NCI-H1694 (cell line): ENCODE measurements around the gene SYNDIG1.

Source experiments
- DNase-seq: peaks from one replicate; lab custom pipeline; 2025; lab: John Stamatoyannopoulos, UW

Gene SYNDIG1

DNA sequence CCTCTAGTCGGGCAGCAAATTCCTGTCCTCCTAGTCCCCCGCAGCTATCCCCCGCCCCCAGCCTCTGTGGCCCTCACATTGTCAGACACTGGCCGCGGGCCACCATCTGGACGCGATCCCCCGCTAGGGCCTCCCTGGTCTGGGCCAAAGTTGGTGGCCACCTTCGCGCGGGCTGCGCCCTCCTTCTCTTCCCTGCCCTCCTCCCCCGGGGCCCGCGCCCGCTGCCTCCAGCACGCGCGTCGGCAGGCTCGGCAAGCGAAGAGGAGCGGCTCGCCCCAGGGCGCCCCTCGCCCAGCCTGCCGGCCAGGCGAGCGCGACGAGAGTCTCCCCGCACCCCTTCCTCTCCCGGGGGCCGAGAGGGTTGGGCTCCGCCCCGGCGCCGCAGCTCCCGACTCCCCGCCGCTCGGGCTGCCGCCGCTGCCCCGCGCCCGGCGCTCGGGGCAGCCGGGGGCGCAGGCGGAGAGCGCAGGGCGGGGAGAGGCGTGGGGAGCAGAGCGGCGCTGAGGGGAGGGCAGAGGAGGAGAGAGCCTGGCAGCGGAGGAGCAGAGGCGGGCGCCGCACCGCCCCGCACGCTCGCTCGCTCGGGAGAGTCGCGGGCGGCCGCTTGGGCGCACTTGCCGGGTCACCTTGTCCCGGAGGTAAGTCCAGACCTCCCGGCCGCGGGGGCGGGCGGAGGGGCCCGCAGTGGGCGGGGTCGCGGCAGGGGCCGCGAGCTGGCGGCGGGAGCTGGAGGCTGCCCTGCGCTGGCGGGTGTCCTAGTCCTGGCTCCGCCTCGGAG, at the start of gene SYNDIG1:
SYNDIG1 (plus strand) TSS at position 514 of the 778 bp plus-strand sequence. CDS start 73,469 bp downstream, outside the sequence.
- DNase-seq = no peak

DNA sequence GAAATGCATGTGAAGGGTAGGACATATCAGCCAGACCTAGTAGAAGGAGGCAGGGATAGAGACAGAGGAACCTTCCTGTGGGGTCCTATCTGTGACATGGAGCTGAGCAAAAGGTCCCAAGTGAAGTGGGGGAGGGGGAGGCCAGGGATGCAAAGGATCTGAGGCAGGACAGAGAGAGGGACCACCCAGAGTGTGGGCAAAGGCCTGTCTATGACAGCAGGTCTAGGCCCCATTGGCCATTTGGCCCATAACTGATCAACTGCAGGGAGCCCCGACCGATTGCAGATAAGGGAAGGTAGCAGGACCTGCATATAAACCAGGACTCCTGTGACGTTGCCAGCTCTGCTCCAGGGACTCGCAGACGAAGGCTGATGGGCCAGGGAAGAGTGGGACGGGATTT, 49.6 kb upstream of the SYNDIG1 start:
- no peak for DNase-seq

DNA sequence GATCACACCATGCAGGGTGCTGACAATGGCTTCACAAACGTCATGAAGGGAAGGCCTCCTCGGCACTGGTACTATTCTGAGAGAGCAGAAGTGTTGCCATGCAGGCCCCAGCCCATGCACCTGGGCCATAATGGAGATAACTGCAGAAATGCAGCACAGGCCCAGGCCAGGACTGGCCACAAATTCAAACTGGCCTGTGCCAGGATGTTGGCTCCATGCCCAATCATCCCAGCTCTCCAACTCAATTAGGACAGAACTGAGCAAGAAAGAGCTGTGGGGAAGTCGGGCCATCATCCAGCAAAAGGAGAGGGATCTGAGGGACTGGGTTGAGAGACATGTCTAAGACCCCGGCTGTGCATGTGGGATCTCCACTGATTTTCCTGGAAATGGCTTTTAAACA, 48.9 kb upstream of the SYNDIG1 start:
- no peak for DNase-seq

DNA sequence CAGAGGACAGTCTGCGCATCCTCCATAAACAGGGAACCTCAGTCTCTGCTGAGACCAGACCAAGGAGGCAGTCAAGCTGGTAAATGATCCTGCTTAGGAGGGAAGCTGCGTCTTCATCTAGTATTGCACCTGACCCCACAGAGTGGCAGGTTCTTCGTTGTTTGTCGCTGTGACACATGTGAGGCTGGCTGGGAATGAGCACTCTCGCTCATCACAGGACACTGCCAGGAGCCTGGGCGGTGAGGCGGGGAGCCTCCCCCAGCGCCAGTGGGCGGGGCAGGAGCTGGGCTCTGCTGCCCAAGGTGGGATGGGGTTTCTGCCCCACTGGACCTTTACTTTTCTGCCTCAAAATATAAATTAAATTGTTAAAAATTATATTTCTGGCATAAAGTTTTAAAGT, 48.4 kb upstream of the SYNDIG1 start:
- no peak for DNase-seq

DNA sequence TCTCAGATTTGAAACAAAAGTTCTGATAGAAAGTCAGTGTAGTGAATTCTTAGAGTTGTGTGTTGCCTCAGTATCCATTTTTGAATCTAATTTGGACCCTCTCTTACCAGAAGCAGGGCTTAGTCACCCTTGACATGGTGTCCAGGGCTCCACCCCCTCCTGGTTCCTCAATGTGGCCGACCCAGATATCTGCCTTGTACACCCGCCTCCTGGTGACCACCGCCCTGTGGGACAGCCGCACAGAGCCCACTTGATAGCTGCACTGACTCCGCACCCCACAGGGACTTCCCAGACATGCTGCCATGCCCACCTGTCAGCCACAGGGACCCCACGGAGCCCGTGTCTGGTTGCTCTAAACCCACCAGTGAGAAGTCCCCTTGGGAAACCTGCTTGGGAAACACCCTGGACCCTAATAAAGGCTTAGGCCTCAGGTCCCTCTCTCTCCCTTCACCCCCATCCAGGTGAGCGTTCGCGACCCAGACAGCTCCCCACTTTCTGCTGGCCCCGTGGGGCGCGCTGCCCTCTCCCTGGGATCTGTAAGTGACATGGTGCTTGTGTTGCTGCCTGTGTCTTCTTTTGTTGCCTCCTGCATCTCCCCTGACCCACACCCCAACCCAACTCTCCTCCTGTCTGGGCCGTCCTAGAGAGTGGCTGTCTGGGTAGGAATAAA, 47.2 kb upstream of the SYNDIG1 start:
- no peak for DNase-seq

DNA sequence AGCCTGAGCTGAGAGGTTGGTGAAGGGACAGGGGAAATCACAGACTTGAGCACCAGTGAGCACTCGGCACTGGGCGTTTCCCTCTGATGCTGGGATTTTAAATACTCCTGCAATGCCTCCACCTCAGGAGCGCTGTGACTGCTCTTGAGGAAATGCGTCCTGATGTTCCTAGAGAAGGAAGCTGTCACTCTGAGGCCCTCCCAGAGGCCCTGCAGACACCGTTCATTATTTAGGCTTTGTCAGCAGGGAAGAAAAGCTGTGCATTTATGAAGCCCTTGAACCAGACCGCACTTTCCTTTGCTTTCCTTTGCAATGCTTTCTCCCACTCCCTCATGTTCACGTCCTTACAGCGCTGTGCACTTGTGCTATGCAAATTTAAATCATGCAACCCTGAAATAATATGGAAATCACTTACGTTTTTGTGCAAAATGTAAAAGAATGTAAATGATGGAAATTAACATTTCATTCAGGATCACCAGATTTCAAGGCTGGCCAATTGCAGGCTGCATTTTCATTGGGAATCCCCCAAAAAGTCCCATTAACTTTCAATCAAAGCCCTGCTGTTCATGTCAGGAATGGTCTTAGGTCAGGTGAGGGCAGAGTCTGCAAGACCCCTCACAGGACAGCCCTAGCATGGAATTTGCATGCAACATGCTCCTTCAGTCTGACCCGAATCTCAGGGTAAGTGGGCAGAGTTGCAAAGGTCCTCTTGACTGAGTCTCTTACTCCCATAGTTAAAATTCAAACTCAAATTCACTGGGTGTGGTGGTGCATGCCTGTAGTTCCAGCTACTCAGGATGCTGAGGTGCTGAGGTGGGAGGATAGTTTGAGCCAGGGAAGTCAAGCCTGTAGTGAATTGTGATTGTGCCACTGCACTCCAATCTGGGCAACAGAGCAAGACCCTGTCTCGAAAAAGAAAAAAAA, 45.8 kb upstream of the SYNDIG1 start:
- no peak for DNase-seq

DNA sequence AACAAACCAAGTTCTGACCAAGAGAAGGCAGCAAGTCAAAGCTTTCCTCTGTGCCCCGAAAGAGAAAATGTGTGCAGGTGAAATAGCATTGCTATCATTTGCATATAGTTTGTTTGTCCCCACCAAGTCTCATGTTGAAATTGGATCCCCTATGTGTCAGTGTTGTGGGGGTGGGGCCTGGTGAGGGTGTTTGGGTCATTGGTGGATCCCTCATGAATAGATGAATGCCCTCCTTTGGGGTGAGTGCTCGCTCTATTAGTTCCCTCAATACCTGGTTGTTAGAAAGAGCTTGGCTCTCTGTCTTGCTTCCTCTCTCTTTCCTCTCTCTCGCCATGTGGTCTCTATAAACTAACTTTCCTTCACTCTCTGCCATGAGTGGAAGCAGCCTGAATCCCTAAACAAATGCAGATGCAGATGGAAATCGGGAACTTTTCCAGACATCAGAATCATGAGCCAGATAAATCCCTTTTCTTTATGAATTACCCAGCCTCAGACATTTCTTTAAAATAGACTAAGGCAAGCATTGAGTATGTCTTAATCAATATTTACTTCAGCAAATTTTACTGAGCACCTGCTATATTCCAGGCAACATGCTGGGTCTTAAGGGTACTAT, 43.8 kb upstream of the SYNDIG1 start:
- DNase-seq = no peak

DNA sequence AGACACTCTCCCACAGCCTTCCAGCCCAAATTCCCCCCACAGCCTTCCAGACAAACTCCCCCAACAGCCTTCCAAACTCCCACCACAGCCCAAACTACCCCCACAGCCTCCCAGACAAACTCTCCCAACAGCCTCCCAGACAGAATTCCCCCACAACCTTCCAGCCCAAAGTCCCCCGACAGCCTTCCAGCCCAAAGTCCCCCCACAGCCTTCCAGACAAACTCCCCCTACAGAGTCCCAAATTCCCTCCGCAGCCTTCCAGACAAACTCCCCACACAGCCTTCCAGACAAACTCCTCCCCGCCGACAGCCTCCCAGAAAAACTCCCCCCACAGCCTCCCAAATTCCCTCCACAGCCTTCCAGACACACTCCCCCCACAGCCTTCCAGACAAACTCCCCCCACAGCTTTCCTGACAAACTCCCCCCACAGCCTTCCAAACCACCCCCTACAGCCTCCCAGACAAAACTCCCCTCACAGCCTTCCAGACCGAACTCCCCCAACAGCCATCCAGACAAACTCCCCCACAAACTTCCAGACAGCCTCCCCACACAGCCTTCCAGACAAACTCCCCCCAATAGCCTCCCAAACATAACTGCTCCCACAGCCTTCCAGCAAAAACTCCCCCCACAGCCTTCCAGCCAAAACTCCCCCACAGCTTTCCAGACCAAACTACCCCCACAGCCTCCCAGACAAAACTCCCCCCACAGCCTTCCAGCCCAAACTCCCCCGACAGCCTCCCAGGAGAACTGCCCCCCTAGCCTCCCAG, 38.0 kb upstream of the SYNDIG1 start:
- DNase-seq = no peak

DNA sequence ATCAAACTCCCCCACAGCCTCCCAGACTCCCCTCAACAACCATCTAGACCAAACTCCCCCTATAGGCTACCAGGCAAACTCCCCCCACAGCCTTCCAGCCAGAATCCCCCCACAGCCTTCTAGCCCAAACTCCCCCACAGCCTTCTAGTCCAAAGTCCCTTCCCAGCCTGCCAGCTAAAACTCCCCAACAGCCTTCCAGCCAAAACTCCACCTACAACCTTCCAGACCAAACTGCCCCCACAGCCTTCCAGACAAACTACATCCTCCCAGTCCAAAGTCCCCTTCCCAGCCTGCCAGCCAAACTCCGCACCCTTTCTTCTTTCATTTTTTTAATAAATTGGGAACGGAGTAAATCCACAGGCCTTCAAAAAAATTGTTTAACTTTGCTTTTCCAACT, 37.4 kb upstream of the SYNDIG1 start:
- DNase-seq = no peak

DNA sequence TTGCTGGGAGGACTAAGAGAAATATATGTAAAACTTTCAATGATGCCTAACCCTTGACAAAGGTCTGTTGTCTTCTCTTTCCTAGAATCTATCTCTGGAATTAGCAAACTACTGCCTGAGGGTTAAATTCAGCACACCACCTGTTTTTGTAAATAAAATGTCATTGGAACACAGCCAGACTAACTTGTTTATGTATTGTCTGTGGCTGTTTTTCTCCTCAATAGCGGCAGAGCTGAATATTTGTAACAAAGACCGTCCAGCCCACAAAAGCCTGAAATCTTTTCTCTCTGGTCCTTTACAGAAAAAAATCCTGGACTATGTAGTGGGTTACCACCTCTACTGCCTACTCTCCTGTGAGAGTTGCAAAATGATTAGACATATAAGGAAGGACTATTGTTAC, 33.3 kb upstream of the SYNDIG1 start:
- peak; percentile 30 for DNase-seq

DNA sequence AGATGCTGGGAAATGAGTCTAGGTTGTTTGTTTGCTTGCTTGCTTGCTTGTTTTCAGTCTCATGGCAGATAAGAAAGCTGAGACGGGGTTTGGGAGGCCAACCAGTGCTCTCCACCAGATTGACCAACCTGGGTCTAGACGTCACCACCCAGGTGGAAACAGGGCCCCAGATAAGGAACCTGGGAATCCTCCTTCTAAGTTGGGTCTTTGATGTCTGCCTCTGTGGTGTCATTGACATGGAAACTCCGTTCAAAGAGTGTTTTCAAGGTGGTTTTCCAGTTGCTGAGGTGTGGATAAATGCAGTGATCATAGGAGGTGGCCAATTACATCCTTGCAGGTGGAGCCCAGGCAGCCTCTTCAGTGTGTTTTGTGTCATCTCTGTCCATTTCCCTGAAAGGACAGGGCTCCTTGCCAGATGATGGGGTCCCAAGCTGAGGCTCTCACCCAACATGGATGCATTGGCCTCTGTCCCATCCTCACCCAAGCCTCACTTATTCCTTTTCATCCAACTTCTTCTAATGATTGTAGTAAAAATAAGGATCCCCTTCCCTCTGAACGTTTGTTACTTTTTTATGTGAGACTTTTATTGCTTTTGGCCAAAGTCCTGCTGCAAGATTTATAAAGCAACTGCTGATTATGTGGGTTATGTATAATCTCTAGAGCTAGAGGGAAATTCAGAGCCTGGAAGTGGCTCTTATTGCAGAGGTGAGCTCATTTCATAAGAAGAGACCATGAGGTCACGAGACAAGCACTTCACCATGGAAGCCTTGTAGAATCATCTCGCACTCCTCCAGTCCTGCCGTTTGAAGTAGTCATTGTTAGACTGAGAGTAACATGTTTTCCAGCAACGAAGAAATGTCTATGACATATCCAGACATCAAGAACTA, 32.0 kb upstream of the SYNDIG1 start:
- no peak for DNase-seq

DNA sequence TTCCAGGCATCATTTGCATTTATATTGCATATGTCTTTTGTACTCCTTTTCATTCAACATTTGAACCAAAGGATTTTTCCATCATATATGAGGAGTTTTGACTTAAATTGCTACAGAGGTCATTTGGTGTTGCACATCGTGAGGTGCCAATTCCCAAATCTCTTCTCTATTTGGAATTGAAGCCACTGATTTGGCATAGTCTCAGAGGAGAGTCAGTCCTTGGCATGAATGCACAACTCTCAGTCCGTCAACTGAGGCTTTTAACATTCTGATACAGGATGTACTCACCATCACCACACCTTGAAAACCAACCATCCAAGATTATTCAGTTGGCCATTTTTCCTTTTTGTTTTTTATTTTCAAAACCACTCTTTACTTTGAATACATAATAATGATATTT, 31.1 kb upstream of the SYNDIG1 start:
- DNase-seq = no peak

DNA sequence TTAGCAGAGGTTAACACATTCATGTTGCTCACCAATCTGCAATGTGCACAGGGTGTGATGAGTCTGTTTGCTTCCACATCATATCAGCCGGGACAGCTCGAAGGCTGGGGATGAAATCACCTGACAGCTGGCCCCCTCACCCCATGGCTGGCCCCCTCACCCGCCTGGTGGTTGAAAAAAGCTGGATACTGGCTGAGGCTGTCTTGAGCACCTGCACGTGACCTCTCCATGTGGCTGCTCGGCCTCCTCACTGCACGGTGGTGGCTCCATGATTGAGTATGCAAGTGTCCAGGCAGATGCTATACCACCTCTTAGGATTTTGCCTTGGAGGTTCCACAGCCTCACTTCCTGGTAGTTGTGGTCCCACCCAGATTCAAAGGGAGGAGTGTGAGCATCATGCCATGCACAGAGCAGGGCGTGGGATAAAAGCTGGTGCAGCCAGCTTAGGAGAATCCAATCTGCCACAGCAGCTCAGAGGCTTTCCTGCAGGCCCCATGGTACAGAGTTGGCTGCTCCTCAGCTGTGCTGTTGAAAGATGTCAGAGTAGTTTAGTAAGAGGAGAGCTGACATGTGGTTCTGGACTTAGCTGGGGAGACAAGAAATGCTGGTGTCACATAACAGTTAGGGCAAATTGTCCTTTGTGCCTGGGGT, 29.6 kb upstream of the SYNDIG1 start:
- no peak for DNase-seq

DNA sequence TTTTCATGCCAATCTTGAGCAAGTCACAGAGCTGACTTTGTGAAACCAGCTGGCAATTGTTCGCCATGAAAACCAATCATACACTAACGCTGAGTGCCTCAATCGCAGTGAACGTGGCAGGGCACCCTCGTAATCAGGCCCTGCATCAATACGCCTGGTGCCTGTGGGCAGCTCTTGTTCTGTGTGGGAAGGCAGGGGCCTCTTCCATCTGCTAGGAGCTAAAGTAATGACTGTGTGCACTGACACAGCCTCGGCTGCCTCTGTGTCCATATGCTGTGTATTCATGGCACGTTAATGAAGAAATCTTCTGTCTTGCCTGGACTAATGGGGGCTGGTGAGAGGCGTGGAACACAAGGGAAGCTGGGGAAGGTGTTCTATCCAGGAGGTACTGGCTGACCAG, 27.8 kb upstream of the SYNDIG1 start:
- peak; percentile 5 for DNase-seq

DNA sequence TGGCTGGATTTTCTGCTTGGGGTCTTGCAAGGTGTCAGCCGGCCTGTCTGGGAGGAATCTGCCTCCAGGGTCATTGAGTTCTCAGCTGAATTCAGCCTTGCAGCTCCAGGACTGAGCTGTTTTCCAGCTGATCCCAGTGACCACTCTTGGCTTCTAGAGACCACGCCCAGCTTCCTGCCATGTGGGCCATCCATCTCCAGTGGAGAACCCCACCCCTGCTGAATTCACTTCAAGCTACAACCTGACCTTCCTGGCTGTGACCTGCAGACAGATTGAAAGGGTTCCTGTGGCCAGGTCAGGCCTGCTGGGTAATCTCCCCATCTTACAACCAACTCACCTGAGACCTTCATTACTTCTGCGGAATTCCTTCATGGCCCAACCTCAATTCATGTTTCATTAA, 26.5 kb upstream of the SYNDIG1 start:
- no peak for DNase-seq

DNA sequence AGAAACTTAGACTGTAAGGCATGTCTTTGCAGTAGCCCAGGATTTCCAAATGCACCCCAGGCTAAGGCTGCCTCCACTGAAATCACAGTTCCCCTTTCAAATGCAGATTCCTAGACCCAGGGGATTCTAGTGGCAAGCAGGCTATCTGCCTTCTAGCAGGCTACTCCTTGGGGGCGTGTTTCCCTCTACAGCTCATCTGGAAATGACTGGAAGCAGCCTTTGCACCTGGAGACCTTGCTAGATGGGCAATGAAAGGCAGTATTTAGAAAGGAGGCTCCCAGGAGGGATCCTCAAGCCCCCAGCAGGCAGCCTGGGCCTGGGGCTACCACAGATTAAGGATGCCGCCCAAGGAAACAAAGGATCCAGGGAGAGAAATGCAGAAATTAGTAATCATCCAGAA, 26.0 kb upstream of the SYNDIG1 start:
- DNase-seq = no peak

DNA sequence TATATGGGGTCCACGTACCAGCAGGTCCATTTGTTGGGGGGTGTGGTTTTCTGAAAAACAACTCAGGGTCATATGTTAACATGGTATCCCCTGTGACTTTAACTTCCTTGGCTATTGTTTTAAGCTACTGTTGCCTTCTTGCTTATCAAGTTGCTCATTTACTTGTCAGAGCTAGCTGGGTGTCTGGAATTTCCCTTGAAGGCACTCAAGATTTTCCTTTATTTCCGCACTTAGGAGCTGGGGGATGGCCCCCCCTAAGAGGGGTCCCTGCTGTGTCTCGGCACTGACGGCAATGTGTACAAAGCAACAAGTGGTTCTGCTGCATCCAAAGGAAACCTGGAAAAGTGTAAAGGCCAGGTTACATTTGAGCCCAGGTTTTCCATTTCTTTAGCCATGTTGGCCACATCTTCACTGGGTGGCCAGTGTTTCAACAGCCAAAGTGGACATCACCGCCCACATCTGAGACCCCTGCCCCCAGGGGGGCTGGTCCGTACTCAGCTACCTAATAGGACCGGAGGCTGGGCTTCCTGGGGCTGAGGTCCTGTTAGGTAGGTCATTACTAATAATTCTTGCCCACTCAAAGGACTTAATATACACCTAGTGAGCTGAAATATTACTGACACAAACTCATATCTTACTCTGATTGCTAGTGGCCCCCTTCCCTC, 24.8 kb upstream of the SYNDIG1 start:
- no peak for DNase-seq

DNA sequence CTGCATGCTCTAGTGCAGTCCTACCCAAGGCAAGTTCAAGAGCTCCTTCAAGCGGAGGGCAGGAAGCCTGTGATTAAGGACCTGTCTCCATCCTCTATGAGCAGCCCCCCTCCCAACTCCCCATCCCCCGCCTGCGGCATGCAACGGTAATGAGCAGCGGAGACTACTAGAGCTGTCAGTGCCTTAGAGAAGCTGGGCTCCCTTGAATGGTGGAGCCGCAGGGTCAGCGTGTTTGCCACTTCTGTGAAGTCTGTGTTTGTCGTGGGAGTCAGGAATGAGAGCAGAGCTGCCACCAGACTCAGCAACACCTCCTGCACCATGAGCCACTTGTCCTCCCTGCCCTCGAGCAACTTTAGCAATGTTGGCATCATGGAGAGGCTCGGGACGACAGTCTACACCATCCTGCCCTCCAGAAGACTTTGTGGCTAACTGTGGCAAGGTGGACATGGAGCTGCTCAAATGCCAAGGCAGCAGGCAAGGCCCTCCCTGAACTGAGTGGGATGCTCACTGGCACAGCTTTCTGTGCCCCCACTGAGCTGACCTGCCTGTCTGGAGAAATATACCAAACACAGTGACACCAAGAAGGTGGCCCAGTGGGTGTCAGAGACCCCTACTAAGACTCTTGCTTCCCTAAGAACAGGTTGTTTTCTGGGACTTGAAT, 23.8 kb upstream of the SYNDIG1 start:
- no peak for DNase-seq

DNA sequence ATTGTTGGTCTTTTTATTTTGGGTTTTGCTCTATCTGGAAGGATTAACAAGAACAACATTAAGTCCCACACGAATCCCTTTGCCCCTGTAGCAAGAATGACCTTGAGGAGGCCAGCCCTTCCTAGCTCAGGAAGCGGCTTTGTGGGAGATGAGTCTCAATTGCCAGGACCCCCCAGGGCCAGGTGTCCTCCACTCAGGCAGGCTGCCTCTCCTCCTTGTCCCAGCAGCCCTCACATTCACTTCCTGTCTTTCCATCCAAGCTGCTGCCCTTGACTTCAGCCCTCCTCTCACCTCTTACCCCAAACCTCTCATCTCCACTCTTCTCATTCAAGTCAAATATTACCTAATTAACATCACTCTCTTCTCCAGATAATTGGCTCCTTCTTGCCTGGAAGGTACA, 22.6 kb upstream of the SYNDIG1 start:
- DNase-seq = no peak
